Cardiac fibroblast (primary cell): ENCODE results near the gene LRIG1.

Experiments
- DNase-seq, 2 donors: peaks; one replicate each; pipeline versions ENCODE4 v3.0.0 to v3.0.0-alpha.2; 2010; ENCODE audit warnings: low read depth in 2 of 2
- H3K4me3 ChIP-seq, 2 donors: replicated peaks in 1 of 2; 1 replicate in 1 of 2; 2 replicates in 1 of 2; pipeline ENCODE4 v1.5.1; 2011; ENCODE audit warnings: low read depth in 2 of 2, low read length in 2 of 2, mild to moderate bottlenecking in 2 of 2, moderate library complexity in 1 of 2
- CTCF ChIP-seq: IDR thresholded peaks from one replicate; pipeline ENCODE4 v1.5.1; 2011; ENCODE audit warnings: low read depth, mild to moderate bottlenecking, low read length, inconsistent platforms

The LRIG1 gene

GRCh38 chr3:66438046-66438445, 62.8 kb downstream of the LRIG1 start:
- DNase-seq = no peak
- no peak overlapping the region for H3K4me3 ChIP-seq
- TF ChIP-seq CTCF = no peak

GRCh38 chr3:66437341-66437929, 63.4 kb downstream of the LRIG1 start:
- H3K4me3 ChIP-seq = no peak overlapping the region
- DNase-seq = no peak
- no peak for TF ChIP-seq CTCF

- no peak for TF ChIP-seq CTCF
- no peak for DNase-seq
- no peak overlapping the region for H3K4me3 ChIP-seq
These were observed 64.8 kb downstream of the LRIG1 start for GRCh38 chr3:66435989-66436388.

- no peak overlapping the region for H3K4me3 ChIP-seq
- TF ChIP-seq CTCF = no peak
- DNase-seq = no peak
These were observed 66.1 kb downstream of the LRIG1 start for GRCh38 chr3:66434726-66435125.

- no peak overlapping the region for H3K4me3 ChIP-seq
- TF ChIP-seq CTCF = no peak
- no peak for DNase-seq
These were observed 67.4 kb downstream of the LRIG1 start for GRCh38 chr3:66433522-66433782.

GRCh38 chr3:66432767-66433521, 67.9 kb downstream of the LRIG1 start:
- no peak overlapping the region for H3K4me3 ChIP-seq
- no peak for TF ChIP-seq CTCF
- no peak for DNase-seq
